GM21526 (cell line): ENCODE results near the gene MAGEA9B.
A peak's percentile ranks its signal among the peaks of the same experiment; 100 is the strongest.
"Not testable (repeated sequence)": the region's sequence is repeated elsewhere in the genome, so short reads cannot be mapped to it uniquely, and the experiment has no call there.

Experiments
- ATAC-seq: cut with Tn5 transposase; IDR thresholded peaks from one replicate; pipeline ENCODE4 v1.9.1; 2021; ENCODE audit warnings: moderate library complexity; ENCODE audit not compliant: unreplicated experiment, low FRiP score

Gene MAGEA9B

GRCh38 chrX:149572743-149573142 is 14.5 kb downstream of the MAGEA9B start:
- ATAC-seq, result no peak

GRCh38 chrX:149571770-149572169 is 15.5 kb downstream of the MAGEA9B start:
- ATAC-seq, result no peak

GRCh38 chrX:149570668-149571067 is 16.6 kb downstream of the MAGEA9B start:
- ATAC-seq, result no peak

- ATAC-seq, result no peak
Measured at GRCh38 chrX:149569770-149570169, 17.5 kb downstream of the MAGEA9B start.

GRCh38 chrX:149568701-149569296 is 18.5 kb downstream of the MAGEA9B start:
- ATAC-seq, result no peak

- no peak for ATAC-seq
Measured at GRCh38 chrX:149567621-149568417, 19.4 kb downstream of the MAGEA9B start.

GRCh38 chrX:149563359-149563758 is 23.9 kb downstream of the MAGEA9B start:
- ATAC-seq, result no peak

GRCh38 chrX:149555251-149555650 is 32.0 kb downstream of the MAGEA9B start:
- not testable (repeated sequence) for ATAC-seq

GRCh38 chrX:149551939-149552248 is 35.4 kb downstream of the MAGEA9B start:
- ATAC-seq, result not testable (repeated sequence)

GRCh38 chrX:149551245-149551938 is 35.9 kb downstream of the MAGEA9B start:
- not testable (repeated sequence) for ATAC-seq

GRCh38 chrX:149550454-149550853 is 36.8 kb downstream of the MAGEA9B start:
- not testable (repeated sequence) for ATAC-seq

GRCh38 chrX:149549701-149550100 is 37.6 kb downstream of the MAGEA9B start, which contains the start of gene HSFX3:
Gene HSFX3, minus strand, starts transcription at chrX:149549924. Its CDS starts 72 bp downstream, at chrX:149549852.
- ATAC-seq, result not testable (repeated sequence)

- not testable (repeated sequence) for ATAC-seq
Measured at GRCh38 chrX:149547782-149548181, 39.5 kb downstream of the MAGEA9B start.

GRCh38 chrX:149546962-149547361 is 40.3 kb downstream of the MAGEA9B start:
- not testable (repeated sequence) for ATAC-seq

- ATAC-seq, result not testable (repeated sequence)
Measured at GRCh38 chrX:149545545-149546543, 41.4 kb downstream of the MAGEA9B start.

- no peak for ATAC-seq
Measured at GRCh38 chrX:149541521-149542047, 45.7 kb downstream of the MAGEA9B start.

- ATAC-seq, result peak; percentile 66
Measured at GRCh38 chrX:149540621-149541520, 46.4 kb downstream of the MAGEA9B start, which contains the start of gene EOLA1. Gene EOLA1, plus strand, starts transcription at chrX:149541012. Its CDS starts 4,619 bp downstream, at chrX:149545631.

GRCh38 chrX:149540131-149540620 is 47.1 kb downstream of the MAGEA9B start:
- ATAC-seq, result peak; percentile 17
